B cell (primary cell): ENCODE results near the gene CTBP2.

Source experiments
- CTCF ChIP-seq: fragments of 200-600 bp; IDR thresholded peaks from one replicate; pipeline ENCODE4 v1.8.0; 2022; ENCODE audit warnings: antibody characterized with exemption, mild to moderate bottlenecking
- EZH2 ChIP-seq: IDR thresholded peaks from 2 replicates; pipeline ENCODE4 v1.6.1; 2012; ENCODE audit warnings: borderline replicate concordance, low read depth, mild to moderate bottlenecking, moderate library complexity, low read length; ENCODE audit not compliant: insufficient read depth, poor library complexity, severe bottlenecking

GRCh38 chr10:125096975-125097374 lies 63.4 kb downstream of the CTBP2 start:
- TF ChIP-seq EZH2 (no peak), CTCF (no peak)
